H1 (cell line): ENCODE measurements around the gene VSIG10L. TPM values are rescaled to one million over a fixed set of nuclear protein-coding genes. Genes with fewer than 3 reads are reported as not detected.

Experiments used
- CTCF ChIA-PET: fragments of 300-600 bp; sonication (Branson Sonifier 250); formaldehyde crosslinking; loops from one replicate; lab custom pipeline; 2021; ENCODE audit not compliant: partially characterized antibody; lab: Charles Lee
- POLR2A ChIA-PET: fragments of 300-600 bp; sonication (Branson Sonifier 250); formaldehyde crosslinking; loops from one replicate; lab custom pipeline; 2021; ENCODE audit warnings: inconsistent platforms; ENCODE audit not compliant: partially characterized antibody; lab: Charles Lee
- DNase-seq, 2 experiments: peaks; one replicate each; pipeline versions ENCODE4 v3.0.0 to v3.0.0-alpha.2; 2010 to 2022; ENCODE audit warnings: low spot score in 2 of 2, low read depth in 1 of 2, mixed read lengths in 1 of 2
- FAIRE-seq: peaks from 2 replicates; lab custom pipeline; 2011; peaks lifted over from hg19 to GRCh38; lab: Jason Lieb, UNC
- H2AFZ ChIP-seq: 2 replicates; pipeline ENCODE4 v1.8.1; 2012; ENCODE audit warnings: low read length, inconsistent platforms
- H2AK5ac ChIP-seq: 2 replicates; pipeline ENCODE4 v1.6.1; 2013; ENCODE audit warnings: low read depth, low read length
- H2BK120ac ChIP-seq: replicated peaks from 2 replicates; pipeline ENCODE3; 2013; ENCODE audit warnings: low read depth, low read length, inconsistent platforms
- H2BK12ac ChIP-seq: 2 replicates; pipeline ENCODE4 v1.6.1; 2013; ENCODE audit warnings: low read depth, low read length
- H2BK15ac ChIP-seq: 2 replicates; pipeline ENCODE4 v1.6.1; 2013; ENCODE audit warnings: low read length
- H2BK20ac ChIP-seq: 2 replicates; pipeline ENCODE4 v1.6.1; 2013; ENCODE audit warnings: low read length
- H2BK5ac ChIP-seq: 2 replicates; pipeline ENCODE4 v1.6.1; 2013; ENCODE audit warnings: low read depth, low read length
- H3K14ac ChIP-seq: 2 replicates; pipeline ENCODE4 v1.6.1; 2013; ENCODE audit warnings: inconsistent platforms; ENCODE audit not compliant: insufficient read length
- H3K18ac ChIP-seq: 2 replicates; pipeline ENCODE4 v1.6.1; 2013; ENCODE audit warnings: low read length; ENCODE audit errors: extremely low read depth
- H3K23ac ChIP-seq: 2 replicates; pipeline ENCODE4 v1.6.1; 2013; ENCODE audit warnings: inconsistent platforms; ENCODE audit not compliant: insufficient read length
- H3K23me2 ChIP-seq: 2 replicates; pipeline ENCODE4 v1.6.1; 2013; ENCODE audit warnings: low read depth, low read length
- H3K27ac ChIP-seq: 2 replicates; pipeline ENCODE4 v1.6.1; 2011; ENCODE audit warnings: low read depth, low read length, inconsistent platforms
- H3K27me3 ChIP-seq, 4 experiments: replicated peaks in 1 of 4; 1 replicate in 1 of 4; 2 replicates in 3 of 4; pipeline versions ENCODE4 v1.6.1 to v1.8.1; 2011 to 2013; ENCODE audit warnings: low read length in 3 of 4, mild to moderate bottlenecking in 3 of 4, inconsistent platforms in 2 of 4, mixed read lengths in 2 of 4, moderate library complexity in 1 of 4; ENCODE audit not compliant: control insufficient read depth in 3 of 4, insufficient read depth in 3 of 4; ENCODE audit errors: extremely low read depth in 1 of 4
- H3K36me3 ChIP-seq, 4 experiments: 2 replicates each; pipeline versions ENCODE4 v1.6.1 to v1.8.1; 2011 to 2013; ENCODE audit warnings: mild to moderate bottlenecking in 4 of 4, low read length in 3 of 4, moderate library complexity in 2 of 4, control low read depth in 1 of 4, inconsistent platforms in 1 of 4; ENCODE audit not compliant: insufficient read depth in 4 of 4, control insufficient read depth in 2 of 4
- H3K4ac ChIP-seq: replicated peaks from 2 replicates; pipeline ENCODE3; 2013; ENCODE audit warnings: low read length, low read depth, mixed read lengths, inconsistent platforms; ENCODE audit not compliant: insufficient read length
- H3K4me1 ChIP-seq, 4 experiments: replicated peaks in 1 of 4; 1 replicate in 1 of 4; 2 replicates in 3 of 4; pipeline versions ENCODE4 v1.6.1 to v1.8.1; 2011 to 2013; ENCODE audit warnings: low read length in 3 of 4, inconsistent platforms in 2 of 4, mixed read lengths in 1 of 4; ENCODE audit not compliant: insufficient read depth in 4 of 4, control insufficient read depth in 3 of 4
- H3K4me2 ChIP-seq, 2 experiments: 2 replicates each; pipeline versions ENCODE4 v1.6.1 to v1.8.1; 2011 to 2013; ENCODE audit warnings: low read depth in 2 of 2, low read length in 2 of 2, control low read depth in 1 of 2, inconsistent platforms in 1 of 2, mild to moderate bottlenecking in 1 of 2; ENCODE audit not compliant: insufficient read depth in 1 of 2
- H3K4me3 ChIP-seq, 4 experiments: fragments of 200-600, 300-600 bp in 1 of 4; sonication (generic), shearing (Covaris generic), sonication (Bioruptor Twin) in 1 of 4; 2 replicates each; pipeline versions ENCODE4 v1.5.1 to v1.8.1; 2011 to 2016; ENCODE audit warnings: low read length in 4 of 4, low read depth in 3 of 4, control low read depth in 2 of 4, inconsistent platforms in 2 of 4, mild to moderate bottlenecking in 2 of 4, mixed read lengths in 1 of 4, moderate library complexity in 1 of 4; ENCODE audit not compliant: insufficient read depth in 2 of 4; ENCODE audit errors: extremely low read depth in 1 of 4
- H3K56ac ChIP-seq: replicated peaks from 2 replicates; pipeline ENCODE3; 2013; ENCODE audit warnings: low read depth, mild to moderate bottlenecking, mixed read lengths, low read length, inconsistent platforms; ENCODE audit not compliant: insufficient read length
- H3K79me1 ChIP-seq: 2 replicates; pipeline ENCODE4 v1.6.1; 2013; ENCODE audit warnings: low read depth, low read length, control low read depth
- H3K79me2 ChIP-seq, 2 experiments: 2 replicates each; pipeline versions ENCODE4 v1.6.1 to v1.8.1; 2012 to 2013; ENCODE audit warnings: low read length in 2 of 2, mild to moderate bottlenecking in 2 of 2, inconsistent platforms in 1 of 2; ENCODE audit not compliant: insufficient read depth in 2 of 2, control insufficient read depth in 1 of 2
- H3K9ac ChIP-seq, 4 experiments: replicated peaks in 1 of 4; 1 replicate in 1 of 4; 2 replicates in 3 of 4; pipeline versions ENCODE4 v1.6.1 to v1.8.1; 2011 to 2013; ENCODE audit warnings: low read depth in 3 of 4, low read length in 3 of 4, control low read depth in 2 of 4, mild to moderate bottlenecking in 2 of 4, moderate library complexity in 2 of 4, inconsistent platforms in 1 of 4; ENCODE audit errors: extremely low read depth in 1 of 4
- H3K9me3 ChIP-seq, 2 experiments: 2 replicates each; pipeline versions ENCODE4 v1.6.1 to v1.8.1; 2012 to 2013; ENCODE audit warnings: mild to moderate bottlenecking in 2 of 2, moderate library complexity in 2 of 2, control low read depth in 1 of 2, inconsistent platforms in 1 of 2, low read depth in 1 of 2, low read length in 1 of 2, mixed read lengths in 1 of 2; ENCODE audit not compliant: insufficient read depth in 2 of 2
- H4K20me1 ChIP-seq, 2 experiments: replicated peaks in 1 of 2; 2 replicates each; pipeline versions ENCODE3 to v1.8.1; 2011 to 2013; ENCODE audit warnings: inconsistent platforms in 2 of 2, low read length in 2 of 2, mild to moderate bottlenecking in 1 of 2; ENCODE audit not compliant: insufficient read depth in 2 of 2, control insufficient read depth in 1 of 2
- H4K5ac ChIP-seq: 2 replicates; pipeline ENCODE4 v1.6.1; 2013; ENCODE audit warnings: low read length, low read depth, mixed read lengths, inconsistent platforms; ENCODE audit not compliant: insufficient read length
- H4K8ac ChIP-seq: 2 replicates; pipeline ENCODE4 v1.8.0; 2013; ENCODE audit warnings: mild to moderate bottlenecking, moderate library complexity, low read length, inconsistent platforms; ENCODE audit not compliant: insufficient read depth; ENCODE audit errors: extremely low read depth
- H4K91ac ChIP-seq: replicated peaks from 2 replicates; pipeline ENCODE3; 2013; ENCODE audit warnings: low read length, mixed read lengths, inconsistent platforms; ENCODE audit not compliant: insufficient read length
- CHD1 ChIP-seq: IDR thresholded peaks from 2 replicates; pipeline ENCODE4 v1.6.1; 2012; ENCODE audit warnings: low read depth, low read length, improper control_type of control experiment
- CHD2 ChIP-seq: IDR thresholded peaks from 2 replicates; pipeline ENCODE4 v1.6.1; 2012; ENCODE audit warnings: low read length, improper control_type of control experiment
- CREB1 ChIP-seq: IDR thresholded peaks from 2 replicates; pipeline ENCODE4 v1.6.1; 2012; ENCODE audit warnings: inconsistent platforms
- EGR1 ChIP-seq: IDR thresholded peaks from 2 replicates; pipeline ENCODE4 v1.6.1; 2011; ENCODE audit warnings: low read depth, low read length, borderline replicate concordance
- EZH2 ChIP-seq: fragments of 200-600 bp; sonication (generic); IDR thresholded peaks from 2 replicates; pipeline ENCODE4 v1.7.1; 2012; ENCODE audit warnings: low read depth, mild to moderate bottlenecking, moderate library complexity, low read length, inconsistent platforms; ENCODE audit not compliant: severe bottlenecking
- MAFK ChIP-seq: IDR thresholded peaks from 2 replicates; pipeline ENCODE4 v1.6.1; 2012; ENCODE audit warnings: low read depth, mild to moderate bottlenecking, improper control_type of control experiment, low read length
- NANOG ChIP-seq: IDR thresholded peaks from 2 replicates; pipeline ENCODE4 v1.6.1; 2011; ENCODE audit warnings: low read length, low read depth, mild to moderate bottlenecking, inconsistent platforms; ENCODE audit not compliant: insufficient read depth, poor library complexity, severe bottlenecking
- POLR2A ChIP-seq, 2 experiments: IDR thresholded peaks; 1 replicate in 1 of 2; 2 replicates in 1 of 2; pipeline ENCODE4 v1.6.1; 2011; ENCODE audit warnings: low read depth in 2 of 2, low read length in 2 of 2, mild to moderate bottlenecking in 2 of 2; ENCODE audit errors: control extremely low read depth in 1 of 2
- RFX5 ChIP-seq: IDR thresholded peaks from 2 replicates; pipeline ENCODE4 v1.6.1; 2011; ENCODE audit warnings: low read depth, low read length, improper control_type of control experiment, borderline replicate concordance
- SP1 ChIP-seq: IDR thresholded peaks from 2 replicates; pipeline ENCODE4 v1.6.1; 2011; ENCODE audit warnings: low read depth, low read length
- SP2 ChIP-seq: IDR thresholded peaks from 2 replicates; pipeline ENCODE4 v1.6.1; 2012; ENCODE audit warnings: mild to moderate bottlenecking, low read length, inconsistent platforms
- SRF ChIP-seq: IDR thresholded peaks from 2 replicates; pipeline ENCODE4 v1.6.1; 2011; ENCODE audit warnings: mild to moderate bottlenecking, low read depth, low read length, moderate library complexity
- TAF1 ChIP-seq: IDR thresholded peaks from 2 replicates; pipeline ENCODE4 v1.6.1; 2011; ENCODE audit warnings: mild to moderate bottlenecking, low read depth, low read length
- TCF12 ChIP-seq: IDR thresholded peaks from 2 replicates; pipeline ENCODE4 v1.6.1; 2011; ENCODE audit warnings: low read depth, mild to moderate bottlenecking, low read length
- YY1 ChIP-seq: IDR thresholded peaks from 2 replicates; pipeline ENCODE4 v1.6.1; 2011; ENCODE audit warnings: low read depth, mild to moderate bottlenecking, low read length
- WGBS, 2 experiments: shearing (Covaris generic) in 1 of 2; methylation state at CpG; one replicate each; pipeline versions ENCODE4 v1.1.6 to v1.1.7; 2013 to 2015; ENCODE audit warnings: low lambda C conversion rate in 2 of 2, mixed read lengths in 2 of 2, inconsistent platforms in 1 of 2, low coverage in 1 of 2, missing lambda C conversion rate in 1 of 2; ENCODE audit not compliant: insufficient replicate concordance in 2 of 2, insufficient coverage in 1 of 2, insufficient read length in 1 of 2; ENCODE audit errors: extremely low coverage in 1 of 2, missing lambda C conversion rate in 1 of 2; 5-methylcytosine and 5-hydroxymethylcytosine counted together
- polyA plus RNA-seq, 7 experiments: library from polyadenylated mRNA; depleted of rRNA in 3 of 7; stranded (reverse) in 5 of 7; unstranded in 2 of 7; fragments of >200 nt in 5 of 7; fragments of 200-250 nt in 2 of 7; gene quantifications; 1 replicate in 5 of 7; 2 replicates in 1 of 7; 4 replicates in 1 of 7; pipeline versions ENCODE4 v1.2.1 to v1.2.3, GENCODE V29; 2011 to 2013; ENCODE audit warnings: missing spikeins in 2 of 7, mixed read lengths in 2 of 7
- total RNA-seq: library from RNA; stranded (reverse); fragmentation: NEBNext Ultra II Directional; extraction: Animal tissue kit (Norgen Biotek cat#: 25700); gene quantifications from 2 replicates; pipeline ENCODE4 v1.2.1, GENCODE V29; 2021
- TF ChIP-seq, protein P1 (sequence below): IDR thresholded peaks from 2 replicates; pipeline ENCODE4 v1.6.1; 2011; ENCODE audit warnings: low read length, improper control_type of control experiment

Gene VSIG10L
- total and polyA plus RNA-seq, 2 of the 8 experiments (the other 6 are each of a cell fraction or from before 2014, with no cell fraction given) = 10.3 to 10.4 TPM

DNA sequence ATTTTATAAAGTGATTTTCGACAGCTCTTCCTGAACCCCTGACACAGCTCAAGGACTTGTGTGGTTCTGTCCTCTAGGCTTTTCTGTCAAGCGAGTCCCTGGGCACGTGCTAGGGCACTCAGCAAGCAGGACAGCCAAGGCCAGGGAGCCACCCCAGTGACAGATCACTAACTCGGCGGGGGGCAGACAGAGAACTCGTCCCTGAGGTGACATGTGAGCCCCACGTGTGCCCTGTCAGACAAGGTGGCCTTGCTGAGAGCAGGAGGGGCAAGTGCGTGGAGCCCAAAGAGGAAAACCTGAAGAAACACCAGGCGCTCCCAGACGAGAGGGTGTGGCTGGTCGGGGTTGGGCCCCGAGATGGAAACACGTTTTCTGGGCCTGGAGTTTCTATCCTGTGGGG lies 19.3 kb upstream of the VSIG10L start:
- Histone ChIP-seq H3K4me1 (peaks cover 0 to 9% (median 4%) of the 10 kb centered on the region in 4 experiments), H4K5ac (no peak overlapping the region), H3K4me3 (no peak overlapping the region), H3K56ac (no peak overlapping the region), H3K4me2 (no peak overlapping the region), H3K14ac (no peak overlapping the region), H3K4ac (no peak overlapping the region), H4K20me1 (no peaks in the 10 kb centered on the region), H3K23ac (no peak overlapping the region), H4K91ac (no peak overlapping the region), H2BK5ac (no peak overlapping the region), H3K36me3 (no peaks in the 10 kb centered on the region), H3K9ac (no peak overlapping the region), H3K79me2 (no peaks in the 10 kb centered on the region), H3K27ac (no peak overlapping the region), H3K9me3 (no peaks in the 10 kb centered on the region), H2BK120ac (no peak overlapping the region), H2AK5ac (no peak overlapping the region), H3K79me1 (no peaks in the 10 kb centered on the region), H3K18ac (no peak overlapping the region), H3K27me3 (no peaks in the 10 kb centered on the region), H2BK12ac (no peak overlapping the region), H4K8ac (no peak overlapping the region), H2AFZ (no peak overlapping the region), H2BK20ac (no peak overlapping the region), H2BK15ac (no peak overlapping the region), H3K23me2 (peaks cover 4% of the 10 kb centered on the region)
- no peak for FAIRE-seq
- no peak for DNase-seq
- CTCF ChIA-PET = no interaction called here
- WGBS, 2 experiments = 87% methylated on average over 13 of the region's 13 CpGs; no CpG with 5 or more reads in 1 of the 2 experiments
- POLR2A ChIA-PET = no interaction called here
- TF ChIP-seq SP2 (no peak), EGR1 (no peak), TCF12 (no peak), SP1 (no peak), CREB1 (no peak), EZH2 (no peak), NANOG (no peak), SRF (no peak), TAF1 (no peak), MAFK (no peak), CHD1 (no peak), YY1 (no peak), CHD2 (no peak), POLR2A (IDR thresholded peaks at IDR 0.05; ENCODE audit: control extremely low read depth in 1 of 2, low read depth in 2 of 2, low read length in 2 of 2) (no peak), RFX5 (no peak)
- TF ChIP-seq, protein P1, sequence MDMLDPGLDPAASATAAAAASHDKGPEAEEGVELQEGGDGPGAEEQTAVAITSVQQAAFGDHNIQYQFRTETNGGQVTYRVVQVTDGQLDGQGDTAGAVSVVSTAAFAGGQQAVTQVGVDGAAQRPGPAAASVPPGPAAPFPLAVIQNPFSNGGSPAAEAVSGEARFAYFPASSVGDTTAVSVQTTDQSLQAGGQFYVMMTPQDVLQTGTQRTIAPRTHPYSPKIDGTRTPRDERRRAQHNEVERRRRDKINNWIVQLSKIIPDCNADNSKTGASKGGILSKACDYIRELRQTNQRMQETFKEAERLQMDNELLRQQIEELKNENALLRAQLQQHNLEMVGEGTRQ = no peak
